Peyer's patch (tissue), 4 donors: ENCODE results near the gene AKAP13. TPM values are rescaled to one million over a fixed set of nuclear protein-coding genes. Genes with fewer than 3 reads are reported as not detected.

Experiments used
- DNase-seq, 3 donors: peaks; one replicate each; pipeline ENCODE4 v3.0.0-alpha.2; 2017 to 2019
- H3K27ac ChIP-seq, 4 donors: fragments of 200-600 bp; sonication (generic); one replicate each; pipeline ENCODE4 v1.5.1; 2016 to 2019
- H3K27me3 ChIP-seq, 2 donors: fragments of 200-600 bp; sonication (generic); one replicate each; pipeline ENCODE4 v1.5.1; 2019
- H3K36me3 ChIP-seq, 3 donors: fragments of 200-600 bp; sonication (generic); one replicate each; pipeline ENCODE4 v1.5.1; 2016 to 2019
- H3K4me1 ChIP-seq, 4 donors: fragments of 200-600 bp; sonication (generic); one replicate each; pipeline ENCODE4 v1.5.1; 2016 to 2019
- H3K4me3 ChIP-seq, 4 donors: fragments of 200-600 bp; sonication (generic); 1 replicate in 3 of 4; 2 replicates in 1 of 4; pipeline ENCODE4 v1.5.1; 2016 to 2019; ENCODE audit warnings: mild to moderate bottlenecking in 1 of 4
- H3K9me3 ChIP-seq, 4 donors: fragments of 200-600 bp; sonication (generic); one replicate each; pipeline ENCODE4 v1.5.1; 2016 to 2019; ENCODE audit warnings: mild to moderate bottlenecking in 1 of 4
- POLR2A ChIP-seq, 2 donors: fragments of 450-650 bp; IDR thresholded peaks; one replicate each; pipeline ENCODE4 v1.5.1; 2017; ENCODE audit warnings: antibody characterized with exemption in 2 of 2, mild to moderate bottlenecking in 2 of 2, moderate library complexity in 2 of 2
- total RNA-seq, 4 donors: library from RNA; depleted of rRNA; stranded (reverse); fragments of >200 nt; gene quantifications; one replicate each; pipeline ENCODE4 v1.1.0, GENCODE V29; 2016
- TF ChIP-seq, protein P1 (sequence below), 6 experiments: fragments of 450-650 bp in 4 of 6; fragments of 200-600 bp in 2 of 6; sonication (generic) in 1 of 6; IDR thresholded peaks; one replicate each; pipeline ENCODE4 v1.5.1; 2017 to 2019; ENCODE audit warnings: antibody characterized with exemption in 6 of 6, mild to moderate bottlenecking in 3 of 6, moderate library complexity in 1 of 6

AKAP13 gene
- total RNA-seq, 4 donors from 2014 or later: 166 to 742 (median 242) TPM

DNA sequence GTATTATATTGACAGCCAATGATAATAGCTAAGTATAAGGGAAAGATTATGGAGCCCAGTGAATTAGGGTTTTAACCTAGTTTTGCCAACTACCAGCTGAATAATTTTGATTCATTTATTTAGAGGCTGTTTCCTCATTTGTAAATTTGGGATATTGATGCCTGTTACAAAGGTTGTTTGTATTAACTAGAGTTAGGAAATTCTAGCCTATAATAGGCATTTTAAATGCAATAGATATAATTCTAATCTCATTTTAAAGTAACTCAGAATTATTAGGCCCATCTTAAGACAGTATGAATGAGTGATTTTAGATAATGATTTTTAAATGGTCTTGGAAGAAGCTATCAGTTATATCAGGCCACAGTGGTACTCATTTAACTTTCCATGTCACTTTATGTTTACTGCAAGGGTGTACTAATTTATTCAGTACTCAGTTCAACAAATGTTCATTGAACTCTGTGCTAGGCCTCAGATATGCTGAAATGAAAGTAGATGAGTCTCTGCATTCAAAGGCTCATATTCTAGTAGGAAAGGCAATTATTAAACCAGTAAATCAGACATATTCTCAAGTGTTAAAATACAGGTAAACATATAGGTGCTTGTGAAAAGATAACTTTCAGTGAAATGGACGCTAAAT lies 213.5 kb downstream of the AKAP13 start:
- Histone ChIP-seq H3K4me1 (peaks cover 0 to 19% (median 0%) of the 10 kb centered on the region in 4 donors), H3K4me3 (no peak overlapping the region), H3K27ac (no peak overlapping the region), H3K9me3 (no peaks in the 10 kb centered on the region), H3K36me3 (peaks cover 0 to 18% (median 0%) of the 10 kb centered on the region in 3 donors), H3K27me3 (no peaks in the 10 kb centered on the region)
- no peak for TF ChIP-seq POLR2A (IDR thresholded peaks at IDR 0.05)
- TF ChIP-seq, protein P1, sequence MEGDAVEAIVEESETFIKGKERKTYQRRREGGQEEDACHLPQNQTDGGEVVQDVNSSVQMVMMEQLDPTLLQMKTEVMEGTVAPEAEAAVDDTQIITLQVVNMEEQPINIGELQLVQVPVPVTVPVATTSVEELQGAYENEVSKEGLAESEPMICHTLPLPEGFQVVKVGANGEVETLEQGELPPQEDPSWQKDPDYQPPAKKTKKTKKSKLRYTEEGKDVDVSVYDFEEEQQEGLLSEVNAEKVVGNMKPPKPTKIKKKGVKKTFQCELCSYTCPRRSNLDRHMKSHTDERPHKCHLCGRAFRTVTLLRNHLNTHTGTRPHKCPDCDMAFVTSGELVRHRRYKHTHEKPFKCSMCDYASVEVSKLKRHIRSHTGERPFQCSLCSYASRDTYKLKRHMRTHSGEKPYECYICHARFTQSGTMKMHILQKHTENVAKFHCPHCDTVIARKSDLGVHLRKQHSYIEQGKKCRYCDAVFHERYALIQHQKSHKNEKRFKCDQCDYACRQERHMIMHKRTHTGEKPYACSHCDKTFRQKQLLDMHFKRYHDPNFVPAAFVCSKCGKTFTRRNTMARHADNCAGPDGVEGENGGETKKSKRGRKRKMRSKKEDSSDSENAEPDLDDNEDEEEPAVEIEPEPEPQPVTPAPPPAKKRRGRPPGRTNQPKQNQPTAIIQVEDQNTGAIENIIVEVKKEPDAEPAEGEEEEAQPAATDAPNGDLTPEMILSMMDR (IDR thresholded peaks at IDR 0.05): no peak
- DNase-seq: no peak

DNA sequence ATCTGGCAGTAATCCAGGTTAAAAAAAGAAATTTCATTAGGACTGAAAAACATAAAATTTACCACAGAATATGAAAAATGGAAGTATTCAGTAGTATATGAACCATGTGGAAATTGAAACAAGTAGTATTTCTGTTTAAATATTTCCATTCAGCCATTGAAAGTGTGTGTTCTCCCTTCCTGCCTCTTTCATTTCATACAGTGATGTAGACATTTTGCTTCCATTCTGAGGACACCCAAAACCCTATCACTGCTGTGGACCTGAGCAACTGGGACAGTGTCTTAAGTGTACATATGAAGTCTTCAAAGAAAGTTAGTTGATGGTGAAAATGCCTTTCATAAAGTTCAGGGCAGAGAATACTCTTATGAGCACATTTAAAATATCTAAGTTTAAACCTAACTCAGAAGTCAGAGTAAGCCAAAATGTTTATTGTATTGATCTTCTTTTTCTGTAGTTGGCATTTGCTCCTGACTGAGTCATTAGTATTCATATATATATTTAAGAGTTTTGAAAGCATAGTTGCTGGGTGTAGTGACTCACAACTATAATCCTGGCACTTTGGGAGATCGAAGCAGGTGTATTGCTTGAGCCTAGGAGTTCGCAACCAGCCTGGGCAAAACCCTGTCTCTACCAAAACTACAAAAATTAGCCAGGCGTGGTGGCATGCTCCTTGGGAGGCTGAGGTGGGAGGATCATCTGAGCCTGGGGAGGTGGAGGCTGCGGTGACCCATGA lies 215.6 kb downstream of the AKAP13 start:
- H3K27me3 ChIP-seq: no peaks in the 10 kb centered on the region
- H3K4me3 ChIP-seq: no peak overlapping the region
- H3K27ac ChIP-seq: no peak overlapping the region
- H3K4me1 ChIP-seq: peaks cover 0 to 6% (median 0%) of the 10 kb centered on the region in 4 donors
- no peak for DNase-seq
- H3K36me3 ChIP-seq: peaks cover 0 to 18% (median 0%) of the 10 kb centered on the region in 3 donors
- no peaks in the 10 kb centered on the region for H3K9me3 ChIP-seq
- TF ChIP-seq POLR2A (IDR thresholded peaks at IDR 0.05): no peak
- TF ChIP-seq, protein P1 (IDR thresholded peaks at IDR 0.05): no peak

DNA sequence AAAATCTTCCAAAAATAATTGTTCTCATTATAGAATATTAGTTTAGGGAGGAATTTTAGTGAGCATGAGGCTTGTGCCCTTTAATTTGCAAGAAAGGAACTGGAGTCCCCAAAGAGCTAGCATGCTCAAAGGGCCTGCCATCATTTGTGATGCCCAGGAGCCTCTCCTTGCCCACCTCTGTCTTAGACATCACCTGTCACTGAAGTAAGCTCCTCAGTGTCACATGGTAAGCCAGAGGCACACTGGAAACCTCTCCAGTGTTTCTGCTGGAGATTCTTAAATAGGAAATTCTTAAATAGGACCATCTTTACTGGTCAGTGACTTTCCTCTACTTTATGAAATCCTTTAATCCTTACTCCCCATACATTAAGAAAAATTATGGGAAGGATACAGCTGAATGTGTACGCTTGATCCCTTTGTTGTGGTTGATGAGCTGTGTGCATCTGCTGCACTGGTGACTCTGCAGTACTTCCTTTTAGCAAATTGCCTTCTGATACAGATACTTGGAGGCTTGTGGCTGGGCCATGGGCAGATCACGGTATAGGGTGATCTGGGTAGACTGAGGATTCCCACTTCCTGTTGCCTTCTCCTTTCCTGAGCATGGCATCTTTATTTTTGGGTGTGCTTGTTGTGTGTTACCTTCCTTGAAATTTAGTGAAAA lies 216.9 kb downstream of the AKAP13 start:
- Histone ChIP-seq H3K27me3 (no peaks in the 10 kb centered on the region), H3K4me1 (peaks cover 0 to 3% (median 0%) of the 10 kb centered on the region in 4 donors), H3K9me3 (no peaks in the 10 kb centered on the region), H3K27ac (peak overlapping the region in 3 of 4 donors; percentile 8 to 21 (median 13)), H3K36me3 (peaks cover 0 to 22% (median 0%) of the 10 kb centered on the region in 3 donors), H3K4me3 (no peak overlapping the region)
- no peak for DNase-seq
- TF ChIP-seq, protein P1 (IDR thresholded peaks at IDR 0.05): no peak
- TF ChIP-seq POLR2A (IDR thresholded peaks at IDR 0.05): no peak

DNA sequence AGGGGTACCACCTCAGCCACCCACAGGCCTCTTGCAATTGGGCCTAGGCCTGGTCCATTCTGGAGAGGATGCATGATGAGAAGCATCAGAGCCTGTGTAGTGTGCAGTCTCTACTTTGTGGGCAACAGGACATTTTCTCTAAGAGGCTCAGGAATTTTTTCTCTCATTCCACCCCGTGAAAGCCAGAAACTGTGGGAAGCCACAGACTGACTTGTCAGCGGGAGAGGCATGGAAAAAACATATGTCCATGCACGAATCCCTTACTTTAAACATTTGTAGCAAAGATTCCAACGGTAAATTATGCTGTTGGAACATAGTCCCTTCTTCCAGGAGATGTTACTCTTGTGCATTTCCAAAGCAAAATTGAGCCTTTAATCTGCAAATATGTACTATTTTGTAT lies 217.8 kb downstream of the AKAP13 start:
- no peak for TF ChIP-seq POLR2A (IDR thresholded peaks at IDR 0.05)
- TF ChIP-seq, protein P1 (IDR thresholded peaks at IDR 0.05): no peak
- Histone ChIP-seq H3K36me3 (peaks cover 0 to 28% (median 0%) of the 10 kb centered on the region in 3 donors), H3K4me3 (no peak overlapping the region), H3K4me1 (no peaks in the 10 kb centered on the region), H3K27ac (peak overlapping the region in 1 of 4 donors; percentile 19), H3K9me3 (no peaks in the 10 kb centered on the region), H3K27me3 (no peaks in the 10 kb centered on the region)
- no peak for DNase-seq

DNA sequence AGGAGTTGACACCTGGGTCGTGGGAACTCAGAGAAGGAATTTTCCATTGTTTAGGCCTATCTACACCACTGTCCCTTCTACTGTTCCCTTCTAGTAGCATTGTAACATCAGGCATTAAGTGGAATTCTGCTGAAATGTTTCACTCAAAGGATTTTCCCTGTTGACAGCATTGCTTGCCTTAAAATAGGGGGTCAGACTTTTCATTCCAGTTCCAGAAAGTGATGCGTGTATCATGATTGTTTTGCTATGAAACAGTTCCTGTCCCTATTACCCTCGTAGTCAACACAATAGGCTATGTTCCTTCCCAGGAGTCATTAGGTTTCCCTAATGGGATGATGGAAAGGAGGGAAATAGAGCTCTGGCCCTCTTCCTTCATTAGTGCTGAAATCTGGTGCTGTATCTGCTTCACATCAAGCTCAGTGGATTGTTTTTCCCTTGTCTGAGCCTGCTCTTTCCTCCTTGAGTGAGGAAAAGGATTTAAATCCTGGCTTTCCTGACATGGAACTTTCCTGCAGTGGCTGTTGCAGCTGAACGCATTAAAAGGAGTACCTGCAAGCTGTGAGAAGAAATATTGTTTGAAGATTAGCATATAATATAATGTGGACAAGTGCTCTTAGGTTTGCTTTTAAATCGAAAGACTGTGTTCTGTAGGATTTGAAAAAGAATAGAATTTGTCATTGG lies 218.5 kb downstream of the AKAP13 start:
- TF ChIP-seq POLR2A (IDR thresholded peaks at IDR 0.05): no peak
- TF ChIP-seq, protein P1 (IDR thresholded peaks at IDR 0.05): no peak
- no peak for DNase-seq
- H3K4me1 ChIP-seq: no peaks in the 10 kb centered on the region
- no peaks in the 10 kb centered on the region for H3K9me3 ChIP-seq
- peak overlapping the region in 1 of 4 donors; percentile 19 for H3K27ac ChIP-seq
- H3K4me3 ChIP-seq: no peak overlapping the region
- no peaks in the 10 kb centered on the region for H3K27me3 ChIP-seq
- peaks cover 0 to 35% (median 0%) of the 10 kb centered on the region in 3 donors for H3K36me3 ChIP-seq
